ENCODE data around the gene TAF6L. TPM values are rescaled to one million over a fixed set of nuclear protein-coding genes. Genes with fewer than 3 reads are reported as not detected.

Gene TAF6L
- total and polyA plus RNA-seq, 9 of the 15 experiments (the other 6 are each of a cell fraction or from before 2014, with no cell fraction given): 0.04 to 45.5 (median 20.8) TPM

DNA sequence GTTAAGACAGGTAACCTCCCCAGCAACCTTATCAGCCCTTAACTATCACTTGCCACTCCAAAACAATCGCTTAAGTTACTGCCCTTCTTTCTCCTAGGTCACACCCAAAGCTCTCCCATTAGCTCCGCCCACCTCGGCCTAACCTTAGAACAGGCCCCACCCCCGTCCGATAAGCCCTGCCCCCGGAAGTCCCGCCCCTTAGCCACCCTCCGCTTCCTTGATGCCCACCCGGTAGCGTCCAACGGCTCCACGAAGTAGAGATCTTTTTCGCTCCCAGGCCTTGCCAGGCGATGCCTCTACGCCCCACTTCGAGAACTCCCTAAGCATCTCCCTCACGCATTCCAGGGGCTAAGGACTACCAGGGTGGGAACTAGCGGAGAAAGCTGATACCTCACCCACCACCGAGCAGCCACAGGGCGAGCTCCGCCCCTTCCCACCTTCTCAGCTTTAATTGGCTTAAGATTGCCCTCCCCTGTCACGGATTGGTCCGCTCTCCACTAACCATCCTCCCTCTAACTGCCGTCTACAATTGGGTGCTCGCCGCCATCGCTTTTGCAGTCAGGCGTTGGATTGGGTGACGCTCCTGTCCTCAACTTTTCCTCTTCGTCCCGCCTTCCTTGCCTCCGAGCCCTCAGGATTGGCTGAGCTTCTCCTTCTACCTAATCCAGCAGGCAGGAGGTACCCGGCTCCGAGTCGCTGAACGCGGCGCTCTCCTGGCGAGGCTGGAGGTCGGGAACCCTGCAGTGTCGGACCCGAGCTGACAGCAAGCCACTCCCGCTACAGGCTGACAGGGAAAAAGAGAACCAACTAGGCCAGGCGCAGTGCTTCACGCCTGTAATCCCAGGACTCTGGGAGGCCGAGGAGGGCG lies 17.2 kb upstream of the TAF6L start, which contains the start of gene ZBTB3 (continued):
- TF ChIP-seq, protein P1, sequence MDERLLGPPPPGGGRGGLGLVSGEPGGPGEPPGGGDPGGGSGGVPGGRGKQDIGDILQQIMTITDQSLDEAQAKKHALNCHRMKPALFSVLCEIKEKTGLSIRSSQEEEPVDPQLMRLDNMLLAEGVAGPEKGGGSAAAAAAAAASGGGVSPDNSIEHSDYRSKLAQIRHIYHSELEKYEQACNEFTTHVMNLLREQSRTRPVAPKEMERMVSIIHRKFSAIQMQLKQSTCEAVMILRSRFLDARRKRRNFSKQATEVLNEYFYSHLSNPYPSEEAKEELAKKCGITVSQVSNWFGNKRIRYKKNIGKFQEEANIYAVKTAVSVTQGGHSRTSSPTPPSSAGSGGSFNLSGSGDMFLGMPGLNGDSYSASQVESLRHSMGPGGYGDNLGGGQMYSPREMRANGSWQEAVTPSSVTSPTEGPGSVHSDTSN (CRISPR knock-in tag; IDR thresholded peaks at IDR 0.05; ENCODE audit: low read depth): peak; percentile 57
- TF ChIP-seq, protein P1 (tag; conservative IDR thresholded peaks at IDR 0.05; ENCODE audit: low read depth): peak; percentile 98
- TF ChIP-seq EGR1 (conservative IDR thresholded peaks at IDR 0.05) (peak; percentile 58), ELF1 (tag; IDR thresholded peaks at IDR 0.05) (peak; percentile 62; the same call in 1 of the 2 replicates), ERF (CRISPR knock-in tag; IDR thresholded peaks at IDR 0.05) (0 out of 2 replicates have a peak, but pooled peaks have one; percentile 41), BCOR (IDR thresholded peaks at IDR 0.05) (peak; percentile 50; the same call in 1 of the 2 replicates), NEUROD1 (IDR thresholded peaks at IDR 0.05; ENCODE audit: borderline replicate concordance, low read depth, low read length, partially characterized antibody) (peak; percentile 98), NBN (IDR thresholded peaks at IDR 0.05; ENCODE audit: low read depth) (peak; percentile 32; the same call in 1 of the 2 replicates)
- TF ChIP-seq, protein P2, sequence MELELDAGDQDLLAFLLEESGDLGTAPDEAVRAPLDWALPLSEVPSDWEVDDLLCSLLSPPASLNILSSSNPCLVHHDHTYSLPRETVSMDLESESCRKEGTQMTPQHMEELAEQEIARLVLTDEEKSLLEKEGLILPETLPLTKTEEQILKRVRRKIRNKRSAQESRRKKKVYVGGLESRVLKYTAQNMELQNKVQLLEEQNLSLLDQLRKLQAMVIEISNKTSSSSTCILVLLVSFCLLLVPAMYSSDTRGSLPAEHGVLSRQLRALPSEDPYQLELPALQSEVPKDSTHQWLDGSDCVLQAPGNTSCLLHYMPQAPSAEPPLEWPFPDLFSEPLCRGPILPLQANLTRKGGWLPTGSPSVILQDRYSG (tag; conservative IDR thresholded peaks at IDR 0.05; ENCODE audit: low read depth): no peak
- TF ChIP-seq, protein P3, sequence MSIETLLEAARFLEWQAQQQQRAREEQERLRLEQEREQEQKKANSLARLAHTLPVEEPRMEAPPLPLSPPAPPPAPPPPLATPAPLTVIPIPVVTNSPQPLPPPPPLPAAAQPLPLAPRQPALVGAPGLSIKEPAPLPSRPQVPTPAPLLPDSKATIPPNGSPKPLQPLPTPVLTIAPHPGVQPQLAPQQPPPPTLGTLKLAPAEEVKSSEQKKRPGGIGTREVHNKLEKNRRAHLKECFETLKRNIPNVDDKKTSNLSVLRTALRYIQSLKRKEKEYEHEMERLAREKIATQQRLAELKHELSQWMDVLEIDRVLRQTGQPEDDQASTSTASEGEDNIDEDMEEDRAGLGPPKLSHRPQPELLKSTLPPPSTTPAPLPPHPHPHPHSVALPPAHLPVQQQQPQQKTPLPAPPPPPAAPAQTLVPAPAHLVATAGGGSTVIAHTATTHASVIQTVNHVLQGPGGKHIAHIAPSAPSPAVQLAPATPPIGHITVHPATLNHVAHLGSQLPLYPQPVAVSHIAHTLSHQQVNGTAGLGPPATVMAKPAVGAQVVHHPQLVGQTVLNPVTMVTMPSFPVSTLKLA (conservative IDR thresholded peaks at IDR 0.05): peak in 1 of 2 experiments; percentile 61; a peak in 1 of 4 replicates
- TF ChIP-seq, protein P4, sequence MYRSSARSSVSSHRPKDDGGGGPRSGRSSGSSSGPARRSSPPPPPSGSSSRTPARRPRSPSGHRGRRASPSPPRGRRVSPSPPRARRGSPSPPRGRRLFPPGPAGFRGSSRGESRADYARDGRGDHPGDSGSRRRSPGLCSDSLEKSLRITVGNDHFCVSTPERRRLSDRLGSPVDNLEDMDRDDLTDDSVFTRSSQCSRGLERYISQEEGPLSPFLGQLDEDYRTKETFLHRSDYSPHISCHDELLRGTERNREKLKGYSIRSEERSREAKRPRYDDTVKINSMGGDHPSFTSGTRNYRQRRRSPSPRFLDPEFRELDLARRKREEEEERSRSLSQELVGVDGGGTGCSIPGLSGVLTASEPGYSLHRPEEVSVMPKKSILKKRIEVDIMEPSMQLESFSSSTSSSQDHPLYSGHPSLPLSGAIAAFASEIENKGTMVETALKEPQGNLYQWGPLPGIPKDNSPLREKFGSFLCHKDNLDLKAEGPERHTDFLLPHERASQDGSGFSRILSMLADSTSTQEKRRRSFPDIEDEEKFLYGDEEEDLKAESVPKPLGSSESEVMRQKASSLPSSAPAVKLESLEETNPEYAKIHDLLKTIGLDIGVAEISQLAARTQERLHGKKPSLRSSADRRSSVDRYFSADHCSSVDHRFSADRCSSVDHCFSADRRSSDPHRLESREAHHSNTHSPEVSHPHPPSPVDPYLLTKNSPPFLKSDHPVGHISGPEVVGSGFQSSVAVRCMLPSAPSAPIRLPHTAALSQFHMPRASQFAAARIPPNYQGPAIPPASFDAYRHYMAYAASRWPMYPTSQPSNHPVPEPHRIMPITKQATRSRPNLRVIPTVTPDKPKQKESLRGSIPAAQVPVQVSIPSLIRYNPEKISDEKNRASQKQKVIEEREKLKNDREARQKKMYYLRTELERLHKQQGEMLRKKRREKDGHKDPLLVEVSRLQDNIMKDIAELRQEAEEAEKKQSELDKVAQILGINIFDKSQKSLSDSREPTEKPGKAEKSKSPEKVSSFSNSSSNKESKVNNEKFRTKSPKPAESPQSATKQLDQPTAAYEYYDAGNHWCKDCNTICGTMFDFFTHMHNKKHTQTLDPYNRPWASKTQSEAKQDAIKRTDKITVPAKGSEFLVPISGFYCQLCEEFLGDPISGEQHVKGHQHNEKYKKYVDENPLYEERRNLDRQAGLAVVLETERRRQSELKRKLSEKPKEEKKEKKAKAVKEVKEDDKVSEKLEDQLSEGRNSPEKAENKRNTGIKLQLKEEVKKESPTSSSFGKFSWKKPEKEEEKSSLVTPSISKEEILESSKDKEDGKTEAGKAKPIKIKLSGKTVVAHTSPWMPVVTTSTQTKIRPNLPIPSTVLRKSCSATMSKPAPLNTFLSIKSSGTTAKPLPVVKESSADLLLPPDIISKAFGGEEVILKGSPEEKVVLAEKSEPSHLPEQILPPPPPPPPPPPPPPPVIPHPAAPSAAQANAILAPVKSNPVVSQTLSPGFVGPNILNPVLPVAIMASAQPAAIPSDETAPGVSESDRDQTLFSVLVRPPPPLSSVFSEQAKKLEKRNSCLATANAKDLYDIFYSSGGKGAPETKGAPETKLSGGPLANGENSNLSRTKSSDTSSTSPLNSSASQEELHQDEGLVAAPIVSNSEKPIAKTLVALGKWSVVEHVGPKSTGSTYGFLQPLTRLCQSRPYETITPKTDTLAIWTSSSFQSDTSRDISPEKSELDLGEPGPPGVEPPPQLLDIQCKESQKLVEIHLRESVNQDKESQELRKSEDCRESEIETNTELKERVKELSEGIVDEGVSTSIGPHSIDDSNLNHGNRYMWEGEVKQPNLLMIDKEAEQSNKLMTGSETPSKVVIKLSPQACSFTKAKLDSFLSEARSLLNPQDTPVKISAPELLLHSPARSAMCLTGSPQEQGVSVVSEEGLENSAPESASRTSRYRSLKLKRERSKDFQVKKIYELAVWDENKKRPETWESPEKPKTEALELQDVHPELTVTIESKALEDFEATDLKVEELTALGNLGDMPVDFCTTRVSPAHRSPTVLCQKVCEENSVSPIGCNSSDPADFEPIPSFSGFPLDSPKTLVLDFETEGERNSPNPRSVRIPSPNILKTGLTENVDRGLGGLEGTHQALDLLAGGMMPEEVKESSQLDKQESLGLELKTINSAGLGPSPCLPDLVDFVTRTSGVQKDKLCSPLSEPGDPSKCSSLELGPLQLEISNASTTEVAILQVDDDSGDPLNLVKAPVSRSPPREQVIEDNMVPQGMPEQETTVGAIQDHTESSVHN (IDR thresholded peaks at IDR 0.05; ENCODE audit: borderline replicate concordance in 1 of 2, low read depth in 1 of 2): no peak
